Neural cell (in vitro differentiated cells): ENCODE measurements around the gene ZRANB3.

ENCODE experiments used
- CTCF ChIP-seq: fragments of 450-650 bp; IDR thresholded peaks from 2 replicates; pipeline ENCODE4 v1.5.1; 2014; ENCODE audit warnings: antibody characterized with exemption, mild to moderate bottlenecking, moderate library complexity; ENCODE audit not compliant: poor library complexity, severe bottlenecking
- EP300 ChIP-seq: fragments of 450-650 bp; conservative IDR thresholded peaks from 2 replicates; pipeline ENCODE4 v1.6.1; 2014; ENCODE audit warnings: antibody characterized with exemption, mild to moderate bottlenecking, moderate library complexity; ENCODE audit not compliant: poor library complexity, severe bottlenecking
- EZH2 ChIP-seq: fragments of 200-600, 300-800 bp; shearing (Covaris generic), sonication (generic); IDR thresholded peaks from 2 replicates; pipeline ENCODE4 v1.6.1; 2014; ENCODE audit warnings: antibody characterized with exemption, low read length, borderline replicate concordance, mild to moderate bottlenecking; ENCODE audit not compliant: insufficient read depth, poor library complexity, severe bottlenecking
- MXI1 ChIP-seq: fragments of 450-650 bp; conservative IDR thresholded peaks from 2 replicates; pipeline ENCODE4 v1.6.1; 2014; ENCODE audit warnings: antibody characterized with exemption, mild to moderate bottlenecking; ENCODE audit not compliant: poor library complexity, severe bottlenecking
- POLR2AphosphoS5 ChIP-seq: IDR thresholded peaks from 2 replicates; pipeline ENCODE4 v1.6.1; 2012
- RAD21 ChIP-seq: fragments of 450-650 bp; conservative IDR thresholded peaks from 2 replicates; pipeline ENCODE4 v1.6.1; 2014; ENCODE audit warnings: antibody characterized with exemption, mild to moderate bottlenecking, moderate library complexity
- REST ChIP-seq: IDR thresholded peaks from 2 replicates; pipeline ENCODE4 v1.6.1; 2012; ENCODE audit warnings: borderline replicate concordance
- SMC3 ChIP-seq: fragments of 450-650 bp; conservative IDR thresholded peaks from 2 replicates; pipeline ENCODE4 v1.6.1; 2014; ENCODE audit warnings: antibody characterized with exemption, mild to moderate bottlenecking, moderate library complexity; ENCODE audit not compliant: poor library complexity
- TAF1 ChIP-seq: IDR thresholded peaks from 2 replicates; pipeline ENCODE4 v1.6.1; 2012; ENCODE audit warnings: low read depth

- TF ChIP-seq CTCF (no peak), EZH2 (no peak), RAD21 (no peak), MXI1 (no peak), POLR2AphosphoS5 (no peak), REST (no peak), TAF1 (no peak), EP300 (no peak), SMC3 (no peak)
Measured at GRCh38 chr2:135174049-135174809, 356.8 kb downstream of the ZRANB3 start.
